ENCODE results near the gene RPRD1B.

DNA sequence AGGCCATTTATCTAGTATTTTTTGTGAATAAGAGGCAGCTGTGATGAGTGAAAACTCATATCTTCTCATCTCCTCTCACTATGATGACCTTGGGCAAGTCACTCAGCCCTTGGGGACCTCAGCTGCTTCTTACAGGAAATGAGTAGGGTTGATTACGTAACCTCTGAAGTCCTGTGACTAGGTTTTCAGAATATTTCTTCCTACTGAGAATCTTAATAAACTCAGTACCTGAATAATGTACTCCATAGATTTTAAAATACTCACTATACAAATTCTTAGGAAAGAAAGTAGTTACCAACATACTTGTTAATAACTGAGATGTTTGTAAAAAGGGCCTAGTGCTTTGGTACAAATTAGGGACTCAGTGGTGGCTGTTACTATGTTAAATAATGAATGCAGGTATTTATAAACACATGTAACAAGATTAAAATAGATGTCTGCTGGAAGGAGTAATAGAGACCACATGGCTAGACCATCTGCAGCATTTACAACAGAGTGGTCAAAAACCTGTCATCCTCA lies 60.9 kb downstream of the RPRD1B start:
- no peak for TF ChIP-seq POLR2AphosphoS5 (IDR thresholded peaks at IDR 0.05; ENCODE audit: low read depth, low read length)
- no peak for TF ChIP-seq FOSL1 (IDR thresholded peaks at IDR 0.05; ENCODE audit: insufficient read depth, low read depth, low read length)
- no peak for TF ChIP-seq EZH2 (IDR thresholded peaks at IDR 0.05; ENCODE audit: low read depth, low read length, severe bottlenecking)
- TF ChIP-seq CTCF (IDR thresholded peaks at IDR 0.05; ENCODE audit: control extremely low read depth in 1 of 3, insufficient read depth in 1 of 3, low read depth in 1 of 3, low read length in 3 of 3): no peak
- TF ChIP-seq HDAC2 (IDR thresholded peaks at IDR 0.05; ENCODE audit: borderline replicate concordance in 1 of 2, low read depth in 2 of 2, low read length in 2 of 2): no peak
- TF ChIP-seq TCF12 (IDR thresholded peaks at IDR 0.05; ENCODE audit: low read depth, low read length): no peak
